ENCODE data around the gene FEZ2. TPM values are rescaled to one million over a fixed set of nuclear protein-coding genes. Genes with fewer than 3 reads are reported as not detected.

FEZ2 gene
- total RNA-seq, 4 donors from 2014 or later: 40.0 to 73.4 (median 47.5) TPM

DNA sequence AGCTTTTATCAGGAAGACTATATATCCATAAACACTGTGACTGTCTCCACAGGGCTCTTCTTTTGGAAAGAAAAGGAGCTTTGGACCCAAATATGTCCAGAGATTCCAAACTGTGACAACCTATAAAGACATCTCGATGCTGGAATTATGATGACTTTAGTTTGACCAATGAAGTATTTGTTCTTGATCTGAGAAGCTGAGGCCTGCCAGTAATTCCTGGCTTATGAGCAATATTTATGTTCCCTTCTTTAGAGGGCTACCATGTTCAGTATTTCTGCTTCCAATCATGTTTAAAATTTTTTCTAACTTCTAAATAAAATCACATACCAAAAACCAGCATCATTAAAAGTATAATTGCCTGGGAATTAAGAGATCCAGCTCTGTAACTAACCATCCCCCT, 41.1 kb downstream of the FEZ2 start:
- Histone ChIP-seq H3K36me3 (peaks cover 0 to 20% (median 5%) of the 10 kb centered on the region in 4 donors), H3K27me3 (no peaks in the 10 kb centered on the region), H3K9me3 (no peaks in the 10 kb centered on the region), H3K27ac (no peak overlapping the region), H3K4me1 (peaks cover 2 to 14% (median 12%) of the 10 kb centered on the region in 4 donors), H3K4me3 (no peak overlapping the region)
- no peak for TF ChIP-seq POLR2A (IDR thresholded peaks at IDR 0.05)
- TF ChIP-seq EP300 (IDR thresholded peaks at IDR 0.05; ENCODE audit: low read depth): no peak
- TF ChIP-seq POLR2AphosphoS5 (IDR thresholded peaks at IDR 0.05): no peak
- TF ChIP-seq, protein P1, sequence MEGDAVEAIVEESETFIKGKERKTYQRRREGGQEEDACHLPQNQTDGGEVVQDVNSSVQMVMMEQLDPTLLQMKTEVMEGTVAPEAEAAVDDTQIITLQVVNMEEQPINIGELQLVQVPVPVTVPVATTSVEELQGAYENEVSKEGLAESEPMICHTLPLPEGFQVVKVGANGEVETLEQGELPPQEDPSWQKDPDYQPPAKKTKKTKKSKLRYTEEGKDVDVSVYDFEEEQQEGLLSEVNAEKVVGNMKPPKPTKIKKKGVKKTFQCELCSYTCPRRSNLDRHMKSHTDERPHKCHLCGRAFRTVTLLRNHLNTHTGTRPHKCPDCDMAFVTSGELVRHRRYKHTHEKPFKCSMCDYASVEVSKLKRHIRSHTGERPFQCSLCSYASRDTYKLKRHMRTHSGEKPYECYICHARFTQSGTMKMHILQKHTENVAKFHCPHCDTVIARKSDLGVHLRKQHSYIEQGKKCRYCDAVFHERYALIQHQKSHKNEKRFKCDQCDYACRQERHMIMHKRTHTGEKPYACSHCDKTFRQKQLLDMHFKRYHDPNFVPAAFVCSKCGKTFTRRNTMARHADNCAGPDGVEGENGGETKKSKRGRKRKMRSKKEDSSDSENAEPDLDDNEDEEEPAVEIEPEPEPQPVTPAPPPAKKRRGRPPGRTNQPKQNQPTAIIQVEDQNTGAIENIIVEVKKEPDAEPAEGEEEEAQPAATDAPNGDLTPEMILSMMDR (IDR thresholded peaks at IDR 0.05): no peak
- intact Hi-C loops (cut with DNase I; ENCODE audit: low total_unique reads) (no loop called here), in situ Hi-C loops (cut with MboI; ENCODE audit: low pct_ligation_motif_present in 1 of 4, low pct_unique_long_range_greater_than_20kb in 1 of 4, low sequenced_read_pairs in 3 of 4) (no loop called here)
- no peak for DNase-seq
- 71 to 86% methylated on average over 1 of the region's 1 CpG for WGBS, 2 donors (ENCODE audit: low coverage in 1 of 2)

DNA sequence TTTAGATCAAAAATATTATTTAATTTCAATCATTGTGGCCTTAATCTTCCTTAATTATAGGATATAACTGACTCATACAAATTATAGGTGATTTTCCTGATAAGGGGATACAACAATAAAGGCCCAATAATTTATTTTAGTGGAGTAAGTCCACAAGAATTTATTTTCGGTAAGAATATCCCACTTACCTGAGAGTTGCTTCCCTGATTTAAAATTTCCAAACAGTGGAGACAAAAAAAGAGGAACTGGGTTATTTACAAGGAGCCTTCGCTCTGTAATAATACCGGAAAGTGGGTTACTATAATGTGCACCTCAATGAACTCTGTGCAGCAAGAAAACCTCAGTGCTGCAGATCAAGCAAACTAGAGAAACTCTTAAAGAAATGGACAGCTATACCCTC, 42.2 kb downstream of the FEZ2 start:
- in situ Hi-C loops (cut with MboI; ENCODE audit: low pct_ligation_motif_present in 1 of 4, low pct_unique_long_range_greater_than_20kb in 1 of 4, low sequenced_read_pairs in 3 of 4): no loop called here
- H3K9me3 ChIP-seq: no peaks in the 10 kb centered on the region
- H3K27ac ChIP-seq: no peak overlapping the region
- intact Hi-C loops (cut with DNase I; ENCODE audit: low total_unique reads): no loop called here
- no peak for DNase-seq
- H3K4me1 ChIP-seq: peaks cover 0 to 6% (median 1%) of the 10 kb centered on the region in 4 donors
- H3K4me3 ChIP-seq: no peak overlapping the region
- TF ChIP-seq POLR2AphosphoS5 (IDR thresholded peaks at IDR 0.05): no peak
- H3K27me3 ChIP-seq: no peaks in the 10 kb centered on the region
- H3K36me3 ChIP-seq: peaks cover 0 to 29% (median 10%) of the 10 kb centered on the region in 4 donors
- WGBS, 2 donors (ENCODE audit: low coverage in 1 of 2): 90 to 98% methylated on average over 3 of the region's 3 CpGs

GRCh38 chr2:36554531-36554930, 43.4 kb downstream of the FEZ2 start:
- Histone ChIP-seq H3K36me3 (peaks cover 0 to 36% (median 13%) of the 10 kb centered on the region in 4 donors), H3K9me3 (no peaks in the 10 kb centered on the region), H3K27me3 (no peaks in the 10 kb centered on the region), H3K27ac (no peak overlapping the region), H3K4me3 (no peak overlapping the region), H3K4me1 (peaks cover 0 to 6% (median 0%) of the 10 kb centered on the region in 4 donors)
- in situ Hi-C loops (cut with MboI; ENCODE audit: low pct_ligation_motif_present in 1 of 4, low pct_unique_long_range_greater_than_20kb in 1 of 4, low sequenced_read_pairs in 3 of 4): no loop called here
- intact Hi-C loops (cut with DNase I; ENCODE audit: low total_unique reads): no loop called here
- DNase-seq: no peak
- 83 to 87% methylated on average over 1 of the region's 1 CpG for WGBS, 2 donors (ENCODE audit: low coverage in 1 of 2)
- TF ChIP-seq POLR2A (IDR thresholded peaks at IDR 0.05): no peak

DNA sequence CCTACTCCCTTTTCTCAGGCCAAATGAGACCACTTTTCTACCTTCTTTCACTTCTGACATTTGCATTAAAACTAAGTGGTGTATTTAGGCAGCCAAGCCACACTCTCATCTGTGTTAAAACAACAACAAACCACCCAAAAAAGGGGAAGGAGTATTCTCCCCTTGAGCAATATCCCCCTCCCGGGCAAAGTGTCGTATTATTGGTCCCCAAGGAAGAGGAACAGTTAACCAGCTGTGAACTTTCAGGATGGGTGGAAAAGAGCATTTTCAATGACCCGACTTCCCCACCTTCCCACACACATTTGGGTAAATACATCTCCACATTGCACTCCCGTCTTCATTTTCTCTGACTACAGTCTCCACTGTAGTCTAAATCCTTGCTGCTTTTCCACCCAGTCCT, 44.3 kb downstream of the FEZ2 start:
- Histone ChIP-seq H3K4me1 (peaks cover 0 to 6% (median 2%) of the 10 kb centered on the region in 4 donors), H3K9me3 (no peaks in the 10 kb centered on the region), H3K27me3 (no peaks in the 10 kb centered on the region), H3K36me3 (peaks cover 0 to 43% (median 16%) of the 10 kb centered on the region in 4 donors), H3K4me3 (no peak overlapping the region), H3K27ac (no peak overlapping the region)
- intact Hi-C loops (cut with DNase I; ENCODE audit: low total_unique reads): no loop called here
- in situ Hi-C loops (cut with MboI; ENCODE audit: low pct_ligation_motif_present in 1 of 4, low pct_unique_long_range_greater_than_20kb in 1 of 4, low sequenced_read_pairs in 3 of 4): no loop called here
- TF ChIP-seq POLR2AphosphoS5 (IDR thresholded peaks at IDR 0.05) (no peak), EP300 (IDR thresholded peaks at IDR 0.05; ENCODE audit: low read depth) (no peak), POLR2A (IDR thresholded peaks at IDR 0.05) (no peak)
- TF ChIP-seq, protein P1 (IDR thresholded peaks at IDR 0.05): no peak
- 52 to 55% methylated on average over 2 to 4 of the region's 4 CpGs for WGBS, 2 donors (ENCODE audit: low coverage in 1 of 2)
- no peak for DNase-seq

GRCh38 chr2:36550006-36550405, 48.0 kb downstream of the FEZ2 start:
- Histone ChIP-seq H3K27me3 (no peaks in the 10 kb centered on the region), H3K9me3 (no peaks in the 10 kb centered on the region), H3K4me3 (no peak overlapping the region), H3K27ac (no peak overlapping the region), H3K4me1 (peaks cover 0 to 4% (median 0%) of the 10 kb centered on the region in 4 donors), H3K36me3 (peaks cover 0 to 60% (median 16%) of the 10 kb centered on the region in 4 donors)
- WGBS, 2 donors (ENCODE audit: low coverage in 1 of 2): 100% methylated on average over 5 of the region's 5 CpGs; no CpG with 5 or more reads in 1 of the 2 donors
- DNase-seq: no peak
- in situ Hi-C loops (cut with MboI; ENCODE audit: low pct_ligation_motif_present in 1 of 4, low pct_unique_long_range_greater_than_20kb in 1 of 4, low sequenced_read_pairs in 3 of 4) (no loop called here), intact Hi-C loops (cut with DNase I; ENCODE audit: low total_unique reads) (no loop called here)
- no peak for TF ChIP-seq POLR2A (IDR thresholded peaks at IDR 0.05)
- TF ChIP-seq, protein P1 (IDR thresholded peaks at IDR 0.05): no peak
- no peak for TF ChIP-seq POLR2AphosphoS5 (IDR thresholded peaks at IDR 0.05)
- no peak for TF ChIP-seq EP300 (IDR thresholded peaks at IDR 0.05; ENCODE audit: low read depth)

All from transverse colon (tissue), 4 donors.